WTC11 (cell line): ENCODE results near the gene ACTC1.

Source experiments
- ESRRA ChIP-seq: sonication (generic); formaldehyde crosslinking; IDR thresholded peaks from 2 replicates; pipeline ENCODE4 v1.8.1; 2022; ENCODE audit warnings: mild to moderate bottlenecking, missing genetic modification reagents, borderline replicate concordance
- KAT7 ChIP-seq: sonication (generic); formaldehyde crosslinking; IDR thresholded peaks from 2 replicates; pipeline ENCODE4 v1.8.1; 2023; ENCODE audit warnings: missing genetic modification reagents, mild to moderate bottlenecking, borderline replicate concordance
- NR1H2 ChIP-seq: sonication (generic); formaldehyde crosslinking; IDR thresholded peaks from 2 replicates; pipeline ENCODE4 v1.9.0; 2021; ENCODE audit warnings: mild to moderate bottlenecking, moderate library complexity, missing genetic modification reagents
- NR3C1 ChIP-seq: sonication (generic); formaldehyde crosslinking; conservative IDR thresholded peaks from 2 replicates; pipeline ENCODE4 v1.8.1; 2023; ENCODE audit warnings: low read depth, mild to moderate bottlenecking, missing genetic modification reagents
- ZNF138 ChIP-seq: sonication (generic); formaldehyde crosslinking; conservative IDR thresholded peaks from 2 replicates; pipeline ENCODE4 v1.8.1; 2022; ENCODE audit warnings: mild to moderate bottlenecking, moderate library complexity, missing genetic modification reagents
- TF ChIP-seq, protein P1 (sequence below): fragments of 200-600 bp; IDR thresholded peaks from 2 replicates; pipeline ENCODE4 v1.8.0; 2022; ENCODE audit warnings: antibody characterized with exemption
- TF ChIP-seq, protein P2 (sequence below): sonication (generic); formaldehyde crosslinking; IDR thresholded peaks from 2 replicates; pipeline ENCODE4 v1.8.0; 2023; ENCODE audit warnings: missing genetic modification reagents
- TF ChIP-seq, protein P3 (sequence below): sonication (generic); formaldehyde crosslinking; IDR thresholded peaks from 2 replicates; pipeline ENCODE4 v1.8.1; 2023; ENCODE audit warnings: mild to moderate bottlenecking, missing genetic modification reagents, moderate library complexity

DNA sequence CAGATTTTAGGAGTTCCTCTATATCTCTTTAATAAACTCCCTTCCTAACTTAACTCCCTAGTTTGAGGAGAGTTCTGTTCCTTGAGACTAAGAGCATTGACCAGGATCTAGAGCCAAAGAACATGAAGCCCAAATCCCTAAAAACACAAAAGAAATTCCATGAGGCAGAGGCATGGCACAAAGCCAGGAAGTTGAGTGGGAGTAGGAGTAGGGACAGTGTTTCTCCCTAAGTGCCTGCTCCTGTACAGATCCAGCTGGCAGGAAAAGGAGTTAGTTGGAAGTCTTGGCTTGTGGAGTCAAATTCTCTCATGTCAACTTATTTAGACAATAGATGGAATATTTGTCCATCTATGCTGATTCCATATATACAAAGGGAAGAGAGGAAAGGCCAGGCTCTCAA is 11.4 kb downstream of the ACTC1 start:
- TF ChIP-seq, protein P1, sequence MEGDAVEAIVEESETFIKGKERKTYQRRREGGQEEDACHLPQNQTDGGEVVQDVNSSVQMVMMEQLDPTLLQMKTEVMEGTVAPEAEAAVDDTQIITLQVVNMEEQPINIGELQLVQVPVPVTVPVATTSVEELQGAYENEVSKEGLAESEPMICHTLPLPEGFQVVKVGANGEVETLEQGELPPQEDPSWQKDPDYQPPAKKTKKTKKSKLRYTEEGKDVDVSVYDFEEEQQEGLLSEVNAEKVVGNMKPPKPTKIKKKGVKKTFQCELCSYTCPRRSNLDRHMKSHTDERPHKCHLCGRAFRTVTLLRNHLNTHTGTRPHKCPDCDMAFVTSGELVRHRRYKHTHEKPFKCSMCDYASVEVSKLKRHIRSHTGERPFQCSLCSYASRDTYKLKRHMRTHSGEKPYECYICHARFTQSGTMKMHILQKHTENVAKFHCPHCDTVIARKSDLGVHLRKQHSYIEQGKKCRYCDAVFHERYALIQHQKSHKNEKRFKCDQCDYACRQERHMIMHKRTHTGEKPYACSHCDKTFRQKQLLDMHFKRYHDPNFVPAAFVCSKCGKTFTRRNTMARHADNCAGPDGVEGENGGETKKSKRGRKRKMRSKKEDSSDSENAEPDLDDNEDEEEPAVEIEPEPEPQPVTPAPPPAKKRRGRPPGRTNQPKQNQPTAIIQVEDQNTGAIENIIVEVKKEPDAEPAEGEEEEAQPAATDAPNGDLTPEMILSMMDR = no peak
- TF ChIP-seq KAT7 (CRISPR knock-in tag) = no peak
- TF ChIP-seq, protein P2, sequence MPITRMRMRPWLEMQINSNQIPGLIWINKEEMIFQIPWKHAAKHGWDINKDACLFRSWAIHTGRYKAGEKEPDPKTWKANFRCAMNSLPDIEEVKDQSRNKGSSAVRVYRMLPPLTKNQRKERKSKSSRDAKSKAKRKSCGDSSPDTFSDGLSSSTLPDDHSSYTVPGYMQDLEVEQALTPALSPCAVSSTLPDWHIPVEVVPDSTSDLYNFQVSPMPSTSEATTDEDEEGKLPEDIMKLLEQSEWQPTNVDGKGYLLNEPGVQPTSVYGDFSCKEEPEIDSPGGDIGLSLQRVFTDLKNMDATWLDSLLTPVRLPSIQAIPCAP = no peak
- no peak for TF ChIP-seq ESRRA (CRISPR knock-in tag)
- TF ChIP-seq, protein P3, sequence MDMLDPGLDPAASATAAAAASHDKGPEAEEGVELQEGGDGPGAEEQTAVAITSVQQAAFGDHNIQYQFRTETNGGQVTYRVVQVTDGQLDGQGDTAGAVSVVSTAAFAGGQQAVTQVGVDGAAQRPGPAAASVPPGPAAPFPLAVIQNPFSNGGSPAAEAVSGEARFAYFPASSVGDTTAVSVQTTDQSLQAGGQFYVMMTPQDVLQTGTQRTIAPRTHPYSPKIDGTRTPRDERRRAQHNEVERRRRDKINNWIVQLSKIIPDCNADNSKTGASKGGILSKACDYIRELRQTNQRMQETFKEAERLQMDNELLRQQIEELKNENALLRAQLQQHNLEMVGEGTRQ = no peak
- TF ChIP-seq NR1H2 (CRISPR knock-in tag) = no peak
- no peak for TF ChIP-seq ZNF138 (CRISPR knock-in tag)
- TF ChIP-seq NR3C1 = no peak
